Stomach (tissue), 19 donors: ENCODE measurements around the gene SLC29A2. TPM values are rescaled to one million over a fixed set of nuclear protein-coding genes. Genes with fewer than 3 reads are reported as not detected.

Experiments used
- DNase-seq, 2 donors: peaks; one replicate each; pipeline versions ENCODE4 v3.0.0 to v3.0.0-alpha.2; 2013 to 2019
- H3K27ac ChIP-seq, 5 donors: fragments of 200-600 bp in 4 of 5; sonication (generic) in 4 of 5; one replicate each; pipeline ENCODE4 v1.5.1; 2013 to 2019; ENCODE audit warnings: mild to moderate bottlenecking in 1 of 5, moderate library complexity in 1 of 5
- H3K27me3 ChIP-seq, 3 donors: fragments of 200-600 bp; sonication (generic); one replicate each; pipeline ENCODE4 v1.5.1; 2017 to 2019; ENCODE audit warnings: mixed run types in 1 of 3
- H3K36me3 ChIP-seq, 4 donors: fragments of 200-600 bp; sonication (generic); 1 replicate in 3 of 4; 2 replicates in 1 of 4; pipeline ENCODE4 v1.5.1; 2016 to 2019
- H3K4me1 ChIP-seq, 4 donors: fragments of 200-600 bp; sonication (generic); one replicate each; pipeline ENCODE4 v1.5.1; 2016 to 2019
- H3K4me3 ChIP-seq, 4 donors: fragments of 200-600 bp; sonication (generic) in 3 of 4; one replicate each; pipeline ENCODE4 v1.5.1; 2016 to 2019; ENCODE audit warnings: mild to moderate bottlenecking in 1 of 4
- H3K9me3 ChIP-seq, 4 donors: fragments of 200-600 bp; sonication (generic); one replicate each; pipeline ENCODE4 v1.5.1; 2016 to 2019
- CTCF ChIP-seq, 7 experiments: fragments of 450-650 bp in 4 of 7; fragments of 200-600 bp in 3 of 7; sonication (generic) in 3 of 7; IDR thresholded peaks; one replicate each; pipeline ENCODE4 v1.5.1; 2016 to 2019; ENCODE audit warnings: antibody characterized with exemption in 7 of 7, control low read depth in 2 of 7, mild to moderate bottlenecking in 1 of 7
- EP300 ChIP-seq: sonication (generic); formaldehyde crosslinking; IDR thresholded peaks from one replicate; pipeline ENCODE4 v1.6.1; 2017; ENCODE audit warnings: antibody characterized with exemption
- POLR2A ChIP-seq, 4 donors: fragments of 450-650 bp; IDR thresholded peaks; one replicate each; pipeline ENCODE4 v1.6.1; 2016; ENCODE audit warnings: antibody characterized with exemption in 4 of 4, control low read depth in 2 of 4, mild to moderate bottlenecking in 1 of 4, moderate library complexity in 1 of 4
- POLR2AphosphoS5 ChIP-seq, 3 donors: sonication (generic); formaldehyde crosslinking; IDR thresholded peaks; one replicate each; pipeline ENCODE4 v1.6.1; 2016; ENCODE audit warnings: antibody characterized with exemption in 3 of 3
- WGBS, 5 donors: extraction: QIAGEN DNeasy Blood & Tissue Kit in 3 of 5; methylation state at CpG; one replicate each; pipeline versions ENCODE4 v1.1.5 to v1.1.7; 2013 to 2018; 5-methylcytosine and 5-hydroxymethylcytosine counted together
- intact Hi-C: fragments of 100-400 bp; cut with DNase I; formaldehyde crosslinking; loops from one replicate; pipeline ENCODE4 v1.15.1; 2023; ENCODE audit warnings: low total_unique reads
- long read RNA-seq, 10 donors: transcript quantifications; one replicate each; lab custom pipeline, GENCODE V29; 2026
- polyA plus RNA-seq, 3 donors: library from polyadenylated mRNA; stranded (reverse); fragments of 200-250 nt; gene quantifications; one replicate each; pipeline ENCODE4 v1.2.3, GENCODE V29; 2013
- total RNA-seq, 5 donors: library from RNA; depleted of rRNA; stranded (reverse); fragments of >200 nt; gene quantifications; one replicate each; pipeline versions ENCODE4 v1.1.0 to v1.2.3, GENCODE V29; 2014 to 2016
- donor health status: healthy with polysubstance abuse.
- donor health status: Bipolar disorder and iron deficiency.
- donor health status: healthy.

SLC29A2 gene, protein sequence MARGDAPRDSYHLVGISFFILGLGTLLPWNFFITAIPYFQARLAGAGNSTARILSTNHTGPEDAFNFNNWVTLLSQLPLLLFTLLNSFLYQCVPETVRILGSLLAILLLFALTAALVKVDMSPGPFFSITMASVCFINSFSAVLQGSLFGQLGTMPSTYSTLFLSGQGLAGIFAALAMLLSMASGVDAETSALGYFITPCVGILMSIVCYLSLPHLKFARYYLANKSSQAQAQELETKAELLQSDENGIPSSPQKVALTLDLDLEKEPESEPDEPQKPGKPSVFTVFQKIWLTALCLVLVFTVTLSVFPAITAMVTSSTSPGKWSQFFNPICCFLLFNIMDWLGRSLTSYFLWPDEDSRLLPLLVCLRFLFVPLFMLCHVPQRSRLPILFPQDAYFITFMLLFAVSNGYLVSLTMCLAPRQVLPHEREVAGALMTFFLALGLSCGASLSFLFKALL
- total RNA-seq = 10 to 100 TPM in 1 of 5 donors, 1 to 10 TPM in 4; 3.9 to 14.3 (median 7.0) TPM
- 10 to 100 TPM in 1 of 3 donors, 1 to 10 TPM in 2; 2.0 to 10.1 (median 5.8) TPM for polyA plus RNA-seq
- long read RNA-seq, donor 1, partial matches to known transcripts = 0 of 2 reads
- long read RNA-seq, donor 1, other reads (novel, unspliced or antisense) = 0 of 2 reads
- long read RNA-seq, donor 2, partial matches to known transcripts = 0 of 4 reads
- long read RNA-seq, donor 2, other reads (novel, unspliced or antisense) = 0 of 4 reads
- long read RNA-seq, donor 3 = 0 reads
- long read RNA-seq, donor 4 = 0 reads
- long read RNA-seq, donor 5 = 0 reads
- long read RNA-seq, donor 6, partial matches to known transcripts = 0 of 1 reads
- long read RNA-seq, donor 6, other reads (novel, unspliced or antisense) = 0 of 1 reads
- long read RNA-seq, donor 7, partial matches to known transcripts = 0 of 1 reads
- long read RNA-seq, donor 7, other reads (novel, unspliced or antisense) = 0 of 1 reads
- long read RNA-seq, donor 8, partial matches to known transcripts = 0 of 3 reads
- long read RNA-seq, donor 8, other reads (novel, unspliced or antisense) = 0 of 3 reads
- long read RNA-seq, donor 9 = 0 reads
- long read RNA-seq, donor 10, partial matches to known transcripts = 0 of 1 reads
- long read RNA-seq, donor 10, other reads (novel, unspliced or antisense) = 0 of 1 reads

GRCh38 chr11:66371627-66372415, at the start of gene SLC29A2:
TSS of gene SLC29A2 (minus strand) at chr11:66371760. CDS start at chr11:66371591, 169 bp downstream.
- peaks cover 17 to 42% (median 30%) of the 10 kb centered on the region in 4 donors for H3K4me1 ChIP-seq
- TF ChIP-seq POLR2A (IDR thresholded peaks at IDR 0.05) (no peak), CTCF (IDR thresholded peaks at IDR 0.05) (no peak), EP300 (no peak), POLR2AphosphoS5 (IDR thresholded peaks at IDR 0.05) (no peak)
- no peaks in the 10 kb centered on the region for H3K9me3 ChIP-seq
- H3K36me3 ChIP-seq = no peaks in the 10 kb centered on the region
- peak within 1 kb of the TSS; percentile 68 to 83 (median 74) for H3K4me3 ChIP-seq
- WGBS, 5 donors = 0 to 2% (median 1%) methylated on average over 30 to 72 of the region's 72 CpGs
- peaks cover 6 to 48% (median 11%) of the 10 kb centered on the region in 3 donors for H3K27me3 ChIP-seq
- peak within 1 kb of the TSS; percentile 84 to 93 (median 86) for H3K27ac ChIP-seq
- DNase-seq = peak; percentile 88 to 96
- intact Hi-C loops = no loop called here

DNA sequence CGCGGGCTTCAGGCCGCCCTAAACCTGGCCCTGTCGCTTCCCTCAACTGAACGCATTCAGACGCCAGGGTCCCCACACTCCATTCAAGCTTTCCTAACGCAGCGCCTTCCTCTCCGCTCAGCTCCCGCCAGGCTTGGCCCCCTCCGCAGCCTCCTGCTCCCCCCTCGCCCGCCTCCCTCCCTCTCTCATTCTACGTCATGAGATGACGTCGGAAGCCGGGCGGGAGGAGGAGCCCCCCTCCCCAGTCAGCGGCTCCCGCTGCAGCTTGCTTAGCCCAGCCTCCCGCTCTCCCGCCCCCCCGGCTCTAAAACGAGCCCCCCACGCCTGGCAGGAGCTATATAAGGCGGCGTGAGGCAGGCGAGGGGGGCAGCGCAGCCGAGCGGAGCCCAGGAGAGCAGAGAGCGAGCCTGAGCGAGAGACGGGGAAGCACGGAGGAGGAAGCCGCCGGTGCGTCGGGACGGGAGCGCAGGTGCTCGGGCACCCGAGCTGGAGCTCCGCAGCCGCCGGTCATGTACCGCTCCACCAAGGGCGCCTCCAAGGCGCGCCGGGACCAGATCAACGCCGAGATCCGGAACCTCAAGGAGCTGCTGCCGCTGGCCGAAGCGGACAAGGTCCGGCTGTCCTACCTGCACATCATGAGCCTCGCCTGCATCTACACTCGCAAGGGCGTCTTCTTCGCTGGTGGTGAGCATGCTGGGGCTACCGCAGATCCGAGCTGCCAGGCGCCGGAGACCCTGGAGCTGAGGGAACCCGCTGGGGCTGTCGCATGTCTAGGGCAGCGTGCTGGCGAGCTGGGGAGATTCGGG, 49.3 kb upstream of the SLC29A2 start, which contains the start of gene NPAS4:
TSS of gene NPAS4 (plus strand) at position 365 of the 806 bp plus-strand sequence. CDS start at position 510, 145 bp downstream.
- H3K27me3 ChIP-seq = peaks cover 0 to 48% (median 30%) of the 10 kb centered on the region in 3 donors
- H3K4me1 ChIP-seq = peaks cover 9 to 40% (median 25%) of the 10 kb centered on the region in 4 donors
- peak within 1 kb of the TSS in 1 of 4 donors; percentile 6 for H3K4me3 ChIP-seq
- WGBS, 5 donors = 7 to 10% (median 9%) methylated on average over 31 to 71 of the region's 71 CpGs
- no peaks in the 10 kb centered on the region for H3K9me3 ChIP-seq
- H3K27ac ChIP-seq = peak within 1 kb of the TSS in 1 of 5 donors; percentile 79
- no peak for TF ChIP-seq POLR2AphosphoS5 (IDR thresholded peaks at IDR 0.05)
- TF ChIP-seq EP300 = no peak
- no peak for TF ChIP-seq CTCF (IDR thresholded peaks at IDR 0.05)
- no peak for TF ChIP-seq POLR2A (IDR thresholded peaks at IDR 0.05)
- peaks cover 0 to 37% (median 12%) of the 10 kb centered on the region in 4 donors for H3K36me3 ChIP-seq
- intact Hi-C loops = no loop called here
- peak in 1 of 2 donors; percentile 67 for DNase-seq

GRCh38 chr11:66419825-66420224, 48.3 kb upstream of the SLC29A2 start:
- TF ChIP-seq POLR2AphosphoS5 (IDR thresholded peaks at IDR 0.05) = no peak
- no peak for TF ChIP-seq POLR2A (IDR thresholded peaks at IDR 0.05)
- TF ChIP-seq CTCF (IDR thresholded peaks at IDR 0.05) = no peak
- TF ChIP-seq EP300 = no peak
- Histone ChIP-seq H3K9me3 (no peaks in the 10 kb centered on the region), H3K4me1 (peaks cover 9 to 40% (median 25%) of the 10 kb centered on the region in 4 donors), H3K4me3 (no peak overlapping the region), H3K36me3 (peaks cover 0 to 26% (median 12%) of the 10 kb centered on the region in 4 donors), H3K27me3 (peaks cover 0 to 56% (median 30%) of the 10 kb centered on the region in 3 donors), H3K27ac (peak overlapping the region in 1 of 5 donors; percentile 79)
- 4 to 9% (median 5%) methylated on average over 12 to 30 of the region's 30 CpGs for WGBS, 5 donors
- intact Hi-C loops = no loop called here
- DNase-seq = peak in 1 of 2 donors; percentile 52
